ENCODE data around the gene ITGA5. TPM values are rescaled to one million over a fixed set of nuclear protein-coding genes. Genes with fewer than 3 reads are reported as not detected.
A peak's percentile ranks its signal among the peaks of the same experiment; 100 is the strongest.

ITGA5 gene
- total RNA-seq, 1 donor from 2014 or later, result 48.2 TPM

GRCh38 chr12:54413284-54414190, 5.5 kb downstream of the ITGA5 start:
- intact Hi-C loops (cut with DNase I), result no loop called here
- DNase-seq (ENCODE audit: low spot score), result peak; percentile 86

- no peak for DNase-seq (ENCODE audit: low spot score)
- intact Hi-C loops (cut with DNase I), result no loop called here
Measured at GRCh38 chr12:54412786-54413185, 6.3 kb downstream of the ITGA5 start.

GRCh38 chr12:54412348-54412747, 6.7 kb downstream of the ITGA5 start:
- intact Hi-C loops (cut with DNase I), result no loop called here
- DNase-seq (ENCODE audit: low spot score), result no peak

GRCh38 chr12:54411391-54412241, 7.5 kb downstream of the ITGA5 start:
- intact Hi-C loops (cut with DNase I), result no loop called here
- DNase-seq (ENCODE audit: low spot score), result peak; percentile 88

- DNase-seq (ENCODE audit: low spot score), result no peak
- intact Hi-C loops (cut with DNase I), result no loop called here
Measured at GRCh38 chr12:54409267-54409666, 9.8 kb downstream of the ITGA5 start.

- no peak for DNase-seq (ENCODE audit: low spot score)
- intact Hi-C loops (cut with DNase I), result no loop called here
Measured at GRCh38 chr12:54407183-54407905, 11.7 kb downstream of the ITGA5 start.

GRCh38 chr12:54405573-54405972, 13.5 kb downstream of the ITGA5 start:
- DNase-seq (ENCODE audit: low spot score), result no peak
- intact Hi-C loops (cut with DNase I), result no loop called here

GRCh38 chr12:54405106-54405505, 14.0 kb downstream of the ITGA5 start:
- intact Hi-C loops (cut with DNase I), result no loop called here

GRCh38 chr12:54404061-54405004, 14.7 kb downstream of the ITGA5 start:
- DNase-seq (ENCODE audit: low spot score), result no peak
- intact Hi-C loops (cut with DNase I), result no loop called here

More at GRCh38 chr12:54405106-54405505, 14.0 kb downstream of the ITGA5 start:
- DNase-seq (ENCODE audit: low spot score), result no peak

GRCh38 chr12:54401119-54401518, 17.9 kb downstream of the ITGA5 start:
- DNase-seq (ENCODE audit: low spot score), result no peak
- intact Hi-C loops (cut with DNase I), result no loop called here

GRCh38 chr12:54398995-54399793, 19.9 kb downstream of the ITGA5 start:
- intact Hi-C loops (cut with DNase I), result loop anchor here (1.0 kb wide), 1 partner anchor 40 kb away; no protein-coding TSS in a partner anchor
- peak; percentile 91 for DNase-seq (ENCODE audit: low spot score)

- intact Hi-C loops (cut with DNase I), result no loop called here
Measured at GRCh38 chr12:54398218-54398617, 20.8 kb downstream of the ITGA5 start.

GRCh38 chr12:54397157-54397556, 21.9 kb downstream of the ITGA5 start:
- DNase-seq (ENCODE audit: low spot score), result no peak
- intact Hi-C loops (cut with DNase I), result loop anchor here (1.0 kb wide), 1 partner anchor 13 kb away; the partner anchor contains the start of gene ZNF385A

More at GRCh38 chr12:54398218-54398617, 20.8 kb downstream of the ITGA5 start:
- DNase-seq (ENCODE audit: low spot score), result no peak

GRCh38 chr12:54395545-54395944, 23.5 kb downstream of the ITGA5 start:
- intact Hi-C loops (cut with DNase I), result no loop called here

GRCh38 chr12:54394986-54395385, 24.1 kb downstream of the ITGA5 start:
- intact Hi-C loops (cut with DNase I), result no loop called here
- no peak for DNase-seq (ENCODE audit: low spot score)

More at GRCh38 chr12:54395545-54395944, 23.5 kb downstream of the ITGA5 start:
- DNase-seq (ENCODE audit: low spot score), result no peak

GRCh38 chr12:54394281-54394719, 24.8 kb downstream of the ITGA5 start:
- intact Hi-C loops (cut with DNase I), result no loop called here
- DNase-seq (ENCODE audit: low spot score), result no peak

GRCh38 chr12:54393743-54394142, 25.3 kb downstream of the ITGA5 start:
- DNase-seq (ENCODE audit: low spot score), result no peak
- intact Hi-C loops (cut with DNase I), result no loop called here

GRCh38 chr12:54393207-54393609, 25.9 kb downstream of the ITGA5 start:
- DNase-seq (ENCODE audit: low spot score), result no peak
- intact Hi-C loops (cut with DNase I), result no loop called here

Data from cardiac septum (tissue), 1 donor.